ENCODE results near the gene MR1. TPM values are rescaled to one million over a fixed set of nuclear protein-coding genes. Genes with fewer than 3 reads are reported as not detected.

MR1 gene
- total and polyA plus RNA-seq, 7 donors = 0.70 to 3.0 (median 2.0) TPM

DNA sequence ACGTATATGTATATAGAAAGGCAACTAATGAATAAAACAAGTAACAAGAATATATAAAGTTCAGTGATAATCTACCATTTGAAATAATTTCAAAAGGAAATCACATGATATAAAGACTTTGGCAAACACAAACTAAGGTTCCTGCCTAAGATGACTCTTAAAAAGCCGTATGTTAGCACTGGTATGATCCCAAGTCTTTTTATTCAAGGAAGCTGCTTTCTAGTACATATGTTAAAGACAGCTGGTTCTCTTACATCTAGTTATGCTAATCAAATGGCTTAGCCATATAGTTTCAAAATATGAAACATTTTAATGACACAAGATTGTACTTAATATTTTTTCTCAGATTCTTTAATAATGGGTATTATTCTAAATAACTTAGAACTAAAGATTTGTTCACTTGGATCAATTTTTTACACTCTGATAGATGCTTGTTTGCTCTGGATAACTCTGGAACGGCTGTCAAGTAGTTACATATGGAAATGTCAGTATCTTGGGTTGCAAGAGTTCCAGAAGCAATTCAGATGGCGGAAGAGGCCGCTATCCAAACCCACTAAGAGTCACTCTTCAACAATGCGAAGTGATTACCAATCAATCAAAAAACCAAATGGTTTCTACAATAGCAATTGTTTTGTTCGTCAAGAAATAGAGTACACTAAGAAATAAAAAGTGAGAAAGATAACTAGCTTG lies 32.5 kb upstream of the MR1 start:
- intact Hi-C loops (cut with DNase I) = no loop called here
- no peak overlapping the region for H3K27ac ChIP-seq
- H3K4me3 ChIP-seq = no peak overlapping the region
- TF ChIP-seq, protein P1, sequence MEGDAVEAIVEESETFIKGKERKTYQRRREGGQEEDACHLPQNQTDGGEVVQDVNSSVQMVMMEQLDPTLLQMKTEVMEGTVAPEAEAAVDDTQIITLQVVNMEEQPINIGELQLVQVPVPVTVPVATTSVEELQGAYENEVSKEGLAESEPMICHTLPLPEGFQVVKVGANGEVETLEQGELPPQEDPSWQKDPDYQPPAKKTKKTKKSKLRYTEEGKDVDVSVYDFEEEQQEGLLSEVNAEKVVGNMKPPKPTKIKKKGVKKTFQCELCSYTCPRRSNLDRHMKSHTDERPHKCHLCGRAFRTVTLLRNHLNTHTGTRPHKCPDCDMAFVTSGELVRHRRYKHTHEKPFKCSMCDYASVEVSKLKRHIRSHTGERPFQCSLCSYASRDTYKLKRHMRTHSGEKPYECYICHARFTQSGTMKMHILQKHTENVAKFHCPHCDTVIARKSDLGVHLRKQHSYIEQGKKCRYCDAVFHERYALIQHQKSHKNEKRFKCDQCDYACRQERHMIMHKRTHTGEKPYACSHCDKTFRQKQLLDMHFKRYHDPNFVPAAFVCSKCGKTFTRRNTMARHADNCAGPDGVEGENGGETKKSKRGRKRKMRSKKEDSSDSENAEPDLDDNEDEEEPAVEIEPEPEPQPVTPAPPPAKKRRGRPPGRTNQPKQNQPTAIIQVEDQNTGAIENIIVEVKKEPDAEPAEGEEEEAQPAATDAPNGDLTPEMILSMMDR (IDR thresholded peaks at IDR 0.05) = no peak
- no peaks in the 10 kb centered on the region for H3K27me3 ChIP-seq (ENCODE audit: insufficient read depth in 3 of 3, low read length in 2 of 3)
- H3K4me1 ChIP-seq = no peaks in the 10 kb centered on the region
- no peaks in the 10 kb centered on the region for H3K9me3 ChIP-seq
- ATAC-seq (no peak), DNase-seq (no peak)
- 94 to 96% (median 96%) methylated on average over 7 of the region's 7 CpGs for WGBS, 3 donors
- H3K36me3 ChIP-seq (ENCODE audit: insufficient read depth in 1 of 2, low read depth in 1 of 2) = peaks cover 4 to 52% of the 10 kb centered on the region in 2 donors

- Histone ChIP-seq H3K36me3 (ENCODE audit: insufficient read depth in 1 of 2, low read depth in 1 of 2) (peaks cover 4 to 52% of the 10 kb centered on the region in 2 donors), H3K27me3 (ENCODE audit: insufficient read depth in 3 of 3, low read length in 2 of 3) (no peaks in the 10 kb centered on the region), H3K4me1 (no peaks in the 10 kb centered on the region), H3K9me3 (no peaks in the 10 kb centered on the region), H3K4me3 (no peak overlapping the region), H3K27ac (no peak overlapping the region)
- 97 to 99% (median 98%) methylated on average over 3 of the region's 3 CpGs for WGBS, 3 donors
- TF ChIP-seq, protein P1 (IDR thresholded peaks at IDR 0.05) = no peak
- DNase-seq (no peak), ATAC-seq (no peak)
- intact Hi-C loops (cut with DNase I) = no loop called here
Measured at GRCh38 chr1:181002582-181003172, 31.1 kb upstream of the MR1 start.

DNA sequence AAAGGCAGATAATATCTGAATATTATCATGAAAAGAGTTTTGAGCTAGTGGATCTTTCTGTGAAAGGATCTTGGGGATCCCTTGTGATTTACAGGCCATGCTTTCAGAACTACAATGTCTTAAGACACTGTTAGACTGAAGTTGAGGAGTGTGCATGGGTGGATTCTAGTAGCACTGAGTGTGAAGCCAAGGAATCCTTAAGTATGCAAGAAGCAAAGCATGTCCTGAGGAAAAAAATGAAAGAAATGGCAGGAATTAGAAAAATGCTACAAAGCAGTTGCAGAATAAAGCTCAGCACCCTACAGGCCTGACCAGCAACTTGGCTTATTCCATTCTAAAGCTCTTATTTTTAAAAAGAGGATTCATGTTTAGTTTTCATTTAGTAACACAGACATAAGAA lies 23.0 kb upstream of the MR1 start:
- H3K4me1 ChIP-seq = peaks cover 7% of the 10 kb centered on the region
- no peak for ATAC-seq

DNA sequence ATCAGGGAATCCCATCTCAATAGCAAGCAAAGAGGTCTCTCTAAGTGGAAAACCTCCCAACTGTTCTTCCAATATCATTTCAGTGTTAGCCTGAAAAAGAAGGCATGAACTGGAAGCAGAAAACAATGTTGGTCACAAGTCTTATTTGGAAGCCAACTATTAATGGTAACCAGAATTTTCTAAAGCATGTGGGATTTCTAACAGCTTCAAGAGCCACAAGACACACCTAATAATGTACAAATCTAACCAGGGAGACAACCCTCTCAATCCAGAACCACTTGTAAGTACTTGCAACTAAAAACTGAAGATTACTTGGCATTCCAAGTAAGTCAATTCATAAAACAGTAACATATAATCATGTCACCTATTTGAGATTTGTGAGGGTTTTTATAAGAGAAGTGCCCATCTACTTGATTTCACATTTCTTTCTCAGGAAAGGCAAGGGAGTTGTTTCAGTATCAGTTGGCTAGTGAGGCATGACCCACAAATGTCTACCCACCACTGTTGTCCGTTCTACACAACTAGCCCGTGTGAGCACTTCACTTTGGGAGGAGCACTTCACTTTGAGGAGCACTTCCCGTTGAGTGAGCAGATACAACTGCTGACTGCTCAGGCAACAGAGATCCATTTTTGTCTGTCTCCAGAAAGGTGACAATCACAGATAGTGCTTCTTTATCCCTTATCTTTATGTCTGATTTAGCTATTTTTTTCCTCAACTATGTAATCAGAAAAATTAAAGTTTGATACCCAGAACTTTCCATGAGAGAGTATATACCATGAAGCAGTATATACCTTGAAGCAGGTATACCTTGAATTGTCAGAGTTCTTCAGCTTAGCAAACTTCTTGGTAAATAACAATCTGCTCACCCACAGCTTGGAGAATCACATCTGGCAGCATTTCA lies 22.2 kb upstream of the MR1 start:
- no peak overlapping the region for H3K27ac ChIP-seq
- no peak for DNase-seq
- TF ChIP-seq, protein P1 (IDR thresholded peaks at IDR 0.05) = no peak
- intact Hi-C loops (cut with DNase I) = no loop called here
- H3K27me3 ChIP-seq (ENCODE audit: insufficient read depth in 3 of 3, low read length in 2 of 3) = no peaks in the 10 kb centered on the region
- WGBS, 3 donors = 77 to 88% (median 82%) methylated on average over 3 of the region's 3 CpGs
- H3K9me3 ChIP-seq = no peaks in the 10 kb centered on the region
- no peak overlapping the region for H3K4me3 ChIP-seq
- H3K4me1 ChIP-seq = peaks cover 10% of the 10 kb centered on the region
- no peaks in the 10 kb centered on the region for H3K36me3 ChIP-seq (ENCODE audit: insufficient read depth in 1 of 2, low read depth in 1 of 2)
- no peak for ATAC-seq

More for the DNA sequence above, 23.0 kb upstream of the MR1 start:
- intact Hi-C loops (cut with DNase I) = no loop called here
- no peaks in the 10 kb centered on the region for H3K36me3 ChIP-seq (ENCODE audit: insufficient read depth in 1 of 2, low read depth in 1 of 2)
- no peaks in the 10 kb centered on the region for H3K9me3 ChIP-seq
- H3K27me3 ChIP-seq (ENCODE audit: insufficient read depth in 3 of 3, low read length in 2 of 3) = no peaks in the 10 kb centered on the region
- H3K27ac ChIP-seq = no peak overlapping the region
- TF ChIP-seq, protein P1 (IDR thresholded peaks at IDR 0.05) = no peak
- DNase-seq = no peak
- H3K4me3 ChIP-seq = no peak overlapping the region
